C4-2B (cell line): ENCODE measurements around the gene SPINK4.

Experiments
- H3K27ac ChIP-seq: fragments of 450-650 bp; 2 replicates; pipeline ENCODE4 v1.5.1; 2017
- ZFX ChIP-seq: fragments of 450-650 bp; IDR thresholded peaks from 2 replicates; pipeline ENCODE4 v1.6.1; 2017
- TF ChIP-seq, protein P1 (sequence below): fragments of 450-650 bp; conservative IDR thresholded peaks from 2 replicates; pipeline ENCODE4 v1.5.1; 2017; ENCODE audit warnings: mild to moderate bottlenecking

Gene SPINK4, protein sequence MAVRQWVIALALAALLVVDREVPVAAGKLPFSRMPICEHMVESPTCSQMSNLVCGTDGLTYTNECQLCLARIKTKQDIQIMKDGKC

DNA sequence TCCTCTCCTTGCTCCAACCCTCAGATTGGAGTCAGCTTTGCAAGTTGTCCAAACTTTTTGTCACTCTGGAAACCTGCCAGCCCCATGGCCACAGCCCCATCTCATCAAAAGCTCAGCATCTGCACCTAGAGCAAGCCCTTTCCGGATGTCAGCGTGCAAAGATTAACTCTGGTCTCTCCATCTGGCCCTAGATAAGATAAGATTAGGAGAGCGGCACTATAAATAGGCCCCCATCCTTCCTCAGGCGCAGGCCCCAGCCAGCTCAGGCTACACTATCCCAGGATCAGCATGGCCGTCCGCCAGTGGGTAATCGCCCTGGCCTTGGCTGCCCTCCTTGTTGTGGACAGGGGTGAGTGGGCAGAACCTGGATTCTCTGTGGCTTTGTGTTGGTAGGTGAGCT, at the start of gene SPINK4:
Gene SPINK4, plus strand, starts transcription at position 247 of the 400 bp plus-strand sequence. Its CDS starts 42 bp downstream, at position 289.
- TF ChIP-seq, protein P1, sequence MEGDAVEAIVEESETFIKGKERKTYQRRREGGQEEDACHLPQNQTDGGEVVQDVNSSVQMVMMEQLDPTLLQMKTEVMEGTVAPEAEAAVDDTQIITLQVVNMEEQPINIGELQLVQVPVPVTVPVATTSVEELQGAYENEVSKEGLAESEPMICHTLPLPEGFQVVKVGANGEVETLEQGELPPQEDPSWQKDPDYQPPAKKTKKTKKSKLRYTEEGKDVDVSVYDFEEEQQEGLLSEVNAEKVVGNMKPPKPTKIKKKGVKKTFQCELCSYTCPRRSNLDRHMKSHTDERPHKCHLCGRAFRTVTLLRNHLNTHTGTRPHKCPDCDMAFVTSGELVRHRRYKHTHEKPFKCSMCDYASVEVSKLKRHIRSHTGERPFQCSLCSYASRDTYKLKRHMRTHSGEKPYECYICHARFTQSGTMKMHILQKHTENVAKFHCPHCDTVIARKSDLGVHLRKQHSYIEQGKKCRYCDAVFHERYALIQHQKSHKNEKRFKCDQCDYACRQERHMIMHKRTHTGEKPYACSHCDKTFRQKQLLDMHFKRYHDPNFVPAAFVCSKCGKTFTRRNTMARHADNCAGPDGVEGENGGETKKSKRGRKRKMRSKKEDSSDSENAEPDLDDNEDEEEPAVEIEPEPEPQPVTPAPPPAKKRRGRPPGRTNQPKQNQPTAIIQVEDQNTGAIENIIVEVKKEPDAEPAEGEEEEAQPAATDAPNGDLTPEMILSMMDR = no peak
- TF ChIP-seq ZFX = no peak

DNA sequence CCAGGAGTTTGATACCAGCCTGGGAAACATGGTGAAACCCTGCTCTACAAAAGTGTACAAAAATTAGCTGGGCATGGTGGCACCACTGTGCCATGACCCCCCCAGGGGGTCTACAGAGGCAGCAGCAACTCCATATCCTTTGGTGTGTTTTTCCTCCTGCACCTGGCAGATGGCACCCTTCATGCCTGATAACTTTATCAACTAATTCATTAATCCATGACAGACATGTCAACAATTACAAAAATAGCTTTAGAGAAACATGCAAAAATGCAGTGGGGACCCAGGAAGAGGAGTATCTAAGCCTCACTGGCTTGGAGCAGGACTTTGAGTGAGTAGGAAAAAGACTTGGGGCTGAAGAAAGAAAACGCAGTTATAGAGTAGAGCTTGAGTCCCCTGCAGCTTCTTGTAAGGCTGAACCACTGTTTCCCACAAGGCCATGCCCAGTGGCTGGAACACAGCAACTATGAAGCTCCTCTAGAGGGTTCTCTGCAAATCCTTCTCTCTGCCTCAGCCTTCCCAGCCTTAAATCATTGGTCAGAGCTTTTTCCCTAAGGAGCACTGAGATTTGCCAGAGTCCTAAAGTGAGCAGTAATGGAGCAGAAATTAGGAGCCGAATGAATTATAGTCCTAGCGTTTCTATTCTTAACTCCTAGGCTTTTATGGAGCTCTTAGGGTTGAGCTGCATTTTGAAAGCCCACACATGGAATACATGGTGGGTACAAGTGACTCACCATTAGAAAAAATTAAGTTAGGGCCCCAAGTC, 47.3 kb upstream of the SPINK4 start:
- no peak for TF ChIP-seq ZFX
- TF ChIP-seq, protein P1 = no peak
- no peak overlapping the region for H3K27ac ChIP-seq

More for the DNA sequence above, at the start of gene SPINK4:
- no peak within 1 kb of the TSS for H3K27ac ChIP-seq

DNA sequence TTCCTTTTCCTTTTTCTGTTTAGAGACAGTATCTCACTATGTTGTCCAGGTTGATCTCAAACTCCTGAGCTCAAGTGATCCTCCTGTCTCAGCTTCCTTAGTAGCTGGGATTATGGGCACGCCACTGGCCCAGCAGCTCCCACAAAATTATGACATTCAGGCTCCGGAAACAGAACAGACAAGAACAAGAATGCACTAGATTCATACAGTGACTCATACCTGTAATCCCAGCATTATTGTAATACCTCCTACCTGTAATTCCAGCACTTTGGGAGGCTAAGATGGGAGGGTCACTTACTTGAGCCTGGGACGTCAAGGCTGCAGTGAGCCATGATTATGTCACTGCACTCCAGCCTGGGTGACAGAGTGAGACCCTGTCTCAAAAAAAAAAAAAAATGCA, 46.1 kb upstream of the SPINK4 start:
- H3K27ac ChIP-seq = no peak overlapping the region
- TF ChIP-seq, protein P1 = no peak
- no peak for TF ChIP-seq ZFX

DNA sequence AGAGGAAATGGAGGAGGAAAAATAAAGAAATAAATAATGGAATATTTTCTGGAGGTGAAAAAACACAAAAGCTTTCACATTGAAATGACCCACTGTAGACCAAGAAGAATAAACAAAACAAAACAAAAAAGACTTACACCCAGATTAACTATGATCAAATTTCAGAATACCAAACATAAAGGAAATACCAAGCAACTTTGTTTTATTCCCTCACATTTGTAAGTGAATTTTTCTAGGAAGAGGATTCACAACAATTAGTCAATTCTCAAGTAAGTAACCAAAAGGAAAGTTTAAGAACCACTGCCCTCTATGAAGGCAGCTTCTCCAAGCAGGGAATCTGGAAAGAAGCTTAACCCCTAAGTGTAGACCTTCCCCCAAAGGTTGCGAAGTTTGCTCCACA, 43.2 kb upstream of the SPINK4 start:
- no peak overlapping the region for H3K27ac ChIP-seq
- no peak for TF ChIP-seq ZFX
- TF ChIP-seq, protein P1 = no peak

DNA sequence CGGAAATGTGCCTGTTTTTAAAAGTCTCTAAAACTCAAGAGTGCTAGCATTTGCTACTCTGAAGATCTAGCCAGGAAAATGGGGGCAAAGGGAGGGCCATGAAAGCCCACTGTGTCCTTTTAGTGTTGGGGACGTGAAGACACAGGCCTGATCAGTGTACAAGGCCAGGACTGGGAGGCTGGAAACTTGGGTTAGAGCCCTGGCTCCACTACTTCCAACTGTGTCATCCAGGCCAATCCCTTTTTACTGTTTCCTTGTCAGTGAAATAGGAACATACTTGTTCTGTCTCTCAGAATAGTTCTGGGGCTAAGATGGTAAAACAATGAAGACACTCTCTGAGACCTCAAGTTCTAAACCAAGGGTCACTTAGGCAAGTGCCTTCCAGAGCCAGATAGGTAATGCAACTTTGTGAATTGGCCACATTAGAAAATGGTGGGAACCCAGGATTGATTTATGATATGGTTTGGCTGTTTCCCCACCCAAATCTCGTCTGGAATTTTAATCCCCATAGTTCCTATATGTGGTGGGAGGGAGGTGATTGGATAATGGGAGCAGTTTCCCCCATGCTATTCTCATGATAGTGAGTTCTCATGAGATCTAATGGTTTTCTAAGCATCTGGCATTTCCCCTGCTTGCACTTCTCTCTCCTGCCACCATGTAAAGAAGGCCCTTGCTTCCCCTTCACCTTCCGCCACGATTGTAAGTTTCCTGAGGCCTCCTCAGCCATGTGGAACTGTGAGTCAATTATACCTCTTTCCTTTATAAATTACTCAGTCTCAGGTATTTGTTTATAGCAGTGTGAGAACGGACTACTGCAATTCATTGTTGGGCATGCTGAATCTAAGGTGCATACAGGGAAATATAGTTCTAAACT, 42.5 kb upstream of the SPINK4 start:
- TF ChIP-seq ZFX = no peak
- TF ChIP-seq, protein P1 = no peak
- no peak overlapping the region for H3K27ac ChIP-seq

DNA sequence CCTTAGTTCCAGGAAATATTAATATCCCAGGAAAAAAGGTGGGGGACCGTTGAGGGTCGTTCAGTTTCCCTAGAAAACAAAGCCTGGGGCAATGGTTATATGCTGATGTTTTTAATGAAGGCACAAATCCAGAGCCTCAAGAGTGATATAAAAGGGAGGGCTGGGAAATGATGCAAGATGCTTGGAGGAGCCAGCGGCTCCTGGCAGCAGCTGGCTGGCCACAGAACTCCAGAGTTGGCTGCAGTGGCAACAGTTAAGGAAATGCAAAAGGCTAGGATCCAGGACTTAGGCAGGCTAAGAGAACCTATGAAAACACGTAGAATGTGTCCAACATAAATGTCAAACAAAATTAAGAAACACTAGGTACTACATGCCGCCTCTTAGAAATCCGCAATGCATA, 41.8 kb upstream of the SPINK4 start:
- no peak overlapping the region for H3K27ac ChIP-seq

More for the DNA sequence above, 41.8 kb upstream of the SPINK4 start:
- TF ChIP-seq, protein P1 = no peak
- TF ChIP-seq ZFX = no peak
